HG03442 (cell line): Measurements from ENCODE around the gene TNFRSF9.
"Not testable (repeated sequence)": the region's sequence is repeated elsewhere in the genome, so short reads cannot be mapped to it uniquely, and the experiment has no call there.

Experiments
- ATAC-seq: cut with Tn5 transposase; IDR thresholded peaks from one replicate; pipeline ENCODE4 v1.9.1; 2021; ENCODE audit warnings: mild to moderate bottlenecking, moderate library complexity; ENCODE audit not compliant: unreplicated experiment

The TNFRSF9 gene

GRCh38 chr1:7961216-7962013 is 20.8 kb upstream of the TNFRSF9 start, which contains the start of gene PARK7:
PARK7 (plus strand) TSS chr1:7961711; CDS start chr1:7962786, 1,075 bp downstream.
- ATAC-seq = peak; percentile 89

GRCh38 chr1:7960867-7961215 is 20.2 kb upstream of the TNFRSF9 start:
- no peak for ATAC-seq

GRCh38 chr1:7960165-7960564 is 19.5 kb upstream of the TNFRSF9 start:
- no peak for ATAC-seq

- ATAC-seq = no peak
Observed at GRCh38 chr1:7956218-7957032, 15.8 kb upstream of the TNFRSF9 start.

- no peak for ATAC-seq
Observed at GRCh38 chr1:7954683-7955082, 14.0 kb upstream of the TNFRSF9 start.

- ATAC-seq = peak; percentile 92
Observed at GRCh38 chr1:7953850-7954609, 13.4 kb upstream of the TNFRSF9 start.

- not testable (repeated sequence) for ATAC-seq
Observed at GRCh38 chr1:7952791-7953190, 12.2 kb upstream of the TNFRSF9 start.

GRCh38 chr1:7948960-7949359 is 8.3 kb upstream of the TNFRSF9 start:
- no peak for ATAC-seq

GRCh38 chr1:7943251-7943650 is 2.6 kb upstream of the TNFRSF9 start:
- ATAC-seq = no peak

- ATAC-seq = no peak
Observed at GRCh38 chr1:7942214-7942921, 1.7 kb upstream of the TNFRSF9 start.

- no peak for ATAC-seq
Observed at GRCh38 chr1:7941437-7941793, 776 bp upstream of the TNFRSF9 start.

GRCh38 chr1:7940034-7940433 is 605 bp downstream of the TNFRSF9 start:
- no peak for ATAC-seq

- no peak for ATAC-seq
Observed at GRCh38 chr1:7938070-7938469, 2.6 kb downstream of the TNFRSF9 start.

GRCh38 chr1:7932524-7933138 is 8.0 kb downstream of the TNFRSF9 start:
- no peak for ATAC-seq

- ATAC-seq = no peak
Observed at GRCh38 chr1:7931446-7931812, 9.2 kb downstream of the TNFRSF9 start.

GRCh38 chr1:7930645-7931445 is 9.8 kb downstream of the TNFRSF9 start:
- ATAC-seq = no peak

- ATAC-seq = no peak
Observed at GRCh38 chr1:7929637-7930036, 11.0 kb downstream of the TNFRSF9 start.

GRCh38 chr1:7928247-7928646 is 12.4 kb downstream of the TNFRSF9 start:
- no peak for ATAC-seq

GRCh38 chr1:7927061-7927460 is 13.6 kb downstream of the TNFRSF9 start:
- ATAC-seq = not testable (repeated sequence)

GRCh38 chr1:7922301-7922700 is 18.3 kb downstream of the TNFRSF9 start:
- no peak for ATAC-seq
